ENCODE measurements around the gene ELFN2. TPM values are rescaled to one million over a fixed set of nuclear protein-coding genes. Genes with fewer than 3 reads are reported as not detected.

The ELFN2 gene
- total and polyA plus RNA-seq, 4 donors: 0.62 to 6.8 (median 1.6) TPM

DNA sequence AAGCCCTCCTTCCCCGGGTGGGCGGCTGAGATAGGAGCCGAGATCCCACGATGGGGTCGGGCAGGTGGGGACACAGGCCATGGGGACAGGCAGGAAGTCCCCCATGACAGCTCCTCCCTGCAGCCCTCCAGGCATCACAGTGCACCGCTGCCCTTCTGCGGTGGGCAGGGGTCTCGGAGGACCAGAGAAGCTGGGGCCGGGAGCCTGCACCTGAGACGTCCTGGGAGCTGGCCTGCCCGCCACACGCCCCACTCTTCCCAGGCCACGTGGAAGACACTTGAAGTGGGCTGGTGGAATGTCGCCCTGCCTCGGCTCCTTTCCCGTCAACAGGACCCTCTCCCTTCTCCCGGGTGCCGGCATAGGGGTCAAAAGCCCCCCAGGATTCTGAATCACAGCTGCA lies 55.4 kb downstream of the ELFN2 start:
- Histone ChIP-seq H3K9ac (ENCODE audit: insufficient read depth in 1 of 2, low read length in 2 of 2) (no peak overlapping the region), H3K36me3 (ENCODE audit: control insufficient read depth in 4 of 4, insufficient read depth in 4 of 4, low read length in 4 of 4) (no peaks in the 10 kb centered on the region), H3K27ac (ENCODE audit: low read depth in 1 of 2, low read length in 1 of 2) (no peak overlapping the region), H3K9me3 (ENCODE audit: control insufficient read depth in 4 of 4, insufficient read depth in 3 of 4, low read length in 3 of 4) (peaks cover 0 to 10% (median 0%) of the 10 kb centered on the region in 4 donors), H3K4me3 (no peak overlapping the region), H3K27me3 (ENCODE audit: control insufficient read depth in 3 of 3, insufficient read depth in 3 of 3, low read length in 2 of 3) (no peaks in the 10 kb centered on the region), H3K4me1 (ENCODE audit: control insufficient read depth in 5 of 5, insufficient read depth in 5 of 5, low read length in 5 of 5) (peaks cover 0 to 17% (median 0%) of the 10 kb centered on the region in 5 donors)
- no peak for ATAC-seq (ENCODE audit: insufficient read depth, low FRiP score)
- TF ChIP-seq, protein P1, sequence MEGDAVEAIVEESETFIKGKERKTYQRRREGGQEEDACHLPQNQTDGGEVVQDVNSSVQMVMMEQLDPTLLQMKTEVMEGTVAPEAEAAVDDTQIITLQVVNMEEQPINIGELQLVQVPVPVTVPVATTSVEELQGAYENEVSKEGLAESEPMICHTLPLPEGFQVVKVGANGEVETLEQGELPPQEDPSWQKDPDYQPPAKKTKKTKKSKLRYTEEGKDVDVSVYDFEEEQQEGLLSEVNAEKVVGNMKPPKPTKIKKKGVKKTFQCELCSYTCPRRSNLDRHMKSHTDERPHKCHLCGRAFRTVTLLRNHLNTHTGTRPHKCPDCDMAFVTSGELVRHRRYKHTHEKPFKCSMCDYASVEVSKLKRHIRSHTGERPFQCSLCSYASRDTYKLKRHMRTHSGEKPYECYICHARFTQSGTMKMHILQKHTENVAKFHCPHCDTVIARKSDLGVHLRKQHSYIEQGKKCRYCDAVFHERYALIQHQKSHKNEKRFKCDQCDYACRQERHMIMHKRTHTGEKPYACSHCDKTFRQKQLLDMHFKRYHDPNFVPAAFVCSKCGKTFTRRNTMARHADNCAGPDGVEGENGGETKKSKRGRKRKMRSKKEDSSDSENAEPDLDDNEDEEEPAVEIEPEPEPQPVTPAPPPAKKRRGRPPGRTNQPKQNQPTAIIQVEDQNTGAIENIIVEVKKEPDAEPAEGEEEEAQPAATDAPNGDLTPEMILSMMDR (IDR thresholded peaks at IDR 0.05; ENCODE audit: control extremely low read depth, extremely low read depth): no peak
- WGBS, 2 donors: 79 to 82% methylated on average over 14 to 18 of the region's 18 CpGs
- DNase-seq: no peak

DNA sequence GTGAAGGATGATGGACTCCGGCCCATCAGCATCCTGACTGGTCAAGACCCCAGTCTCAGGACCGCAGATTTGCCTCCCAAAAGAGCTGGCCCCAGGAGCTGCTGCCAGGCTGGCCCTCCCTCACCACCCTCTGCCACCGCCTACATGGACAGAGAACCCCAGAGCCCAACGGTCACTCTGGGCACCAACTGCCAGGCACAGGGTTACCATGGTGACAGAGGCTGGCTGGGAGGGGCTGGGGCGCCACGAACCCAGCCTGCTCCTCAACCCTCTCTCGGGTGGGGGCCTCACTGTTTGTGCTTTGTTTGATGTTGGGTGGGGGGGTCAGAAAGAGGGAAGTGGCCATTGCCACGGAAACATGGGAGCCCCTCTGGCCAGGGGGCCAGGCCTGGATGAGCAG lies 55.8 kb downstream of the ELFN2 start:
- no peak overlapping the region for H3K4me3 ChIP-seq
- no peak overlapping the region for H3K27ac ChIP-seq (ENCODE audit: low read depth in 1 of 2, low read length in 1 of 2)
- 54 to 64% methylated on average over 8 of the region's 8 CpGs for WGBS, 2 donors
- no peak for ATAC-seq (ENCODE audit: insufficient read depth, low FRiP score)
- no peak overlapping the region for H3K9ac ChIP-seq (ENCODE audit: insufficient read depth in 1 of 2, low read length in 2 of 2)
- TF ChIP-seq, protein P1 (IDR thresholded peaks at IDR 0.05; ENCODE audit: control extremely low read depth, extremely low read depth): no peak
- DNase-seq: no peak
- H3K36me3 ChIP-seq (ENCODE audit: control insufficient read depth in 4 of 4, insufficient read depth in 4 of 4, low read length in 4 of 4): no peaks in the 10 kb centered on the region
- no peaks in the 10 kb centered on the region for H3K27me3 ChIP-seq (ENCODE audit: control insufficient read depth in 3 of 3, insufficient read depth in 3 of 3, low read length in 2 of 3)
- peaks cover 0 to 10% (median 0%) of the 10 kb centered on the region in 4 donors for H3K9me3 ChIP-seq (ENCODE audit: control insufficient read depth in 4 of 4, insufficient read depth in 3 of 4, low read length in 3 of 4)
- peaks cover 0 to 20% (median 0%) of the 10 kb centered on the region in 5 donors for H3K4me1 ChIP-seq (ENCODE audit: control insufficient read depth in 5 of 5, insufficient read depth in 5 of 5, low read length in 5 of 5)

DNA sequence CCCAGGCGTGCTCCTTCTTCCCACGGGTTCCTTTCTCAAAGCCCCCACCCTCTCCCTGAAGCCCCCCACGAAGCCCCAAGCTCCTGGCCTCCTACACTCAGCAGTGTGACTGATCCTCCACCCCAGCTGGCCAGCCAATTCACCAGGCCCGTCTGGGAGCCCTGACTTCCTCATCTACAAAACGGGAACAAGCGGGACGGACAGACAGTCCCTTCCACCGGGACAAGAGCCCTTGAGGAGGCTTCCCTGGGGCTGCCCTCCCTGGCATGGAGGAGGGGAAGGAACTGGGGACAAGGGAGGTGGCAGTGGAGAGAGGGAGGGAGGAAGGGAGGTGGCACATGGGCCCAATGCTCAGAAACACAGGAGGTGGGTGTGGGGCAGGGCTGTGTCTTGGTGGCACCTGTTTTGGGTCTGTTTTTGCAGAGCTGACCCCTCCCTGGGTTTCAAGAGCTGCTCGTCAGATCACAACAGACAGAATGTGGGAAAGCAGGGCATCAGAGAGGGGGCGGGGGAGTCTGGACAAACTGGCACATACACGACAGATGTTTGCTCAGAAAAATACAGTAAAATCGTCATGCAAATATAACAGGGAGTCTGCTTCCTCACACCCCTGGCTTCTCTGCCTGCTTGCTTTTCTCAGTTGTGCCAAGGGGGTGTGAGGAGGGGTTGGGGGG lies 56.8 kb downstream of the ELFN2 start:
- H3K36me3 ChIP-seq (ENCODE audit: control insufficient read depth in 4 of 4, insufficient read depth in 4 of 4, low read length in 4 of 4): no peaks in the 10 kb centered on the region
- DNase-seq: no peak
- WGBS, 2 donors: 27 to 49% methylated on average over 12 of the region's 12 CpGs
- H3K4me3 ChIP-seq: no peak overlapping the region
- H3K4me1 ChIP-seq (ENCODE audit: control insufficient read depth in 5 of 5, insufficient read depth in 5 of 5, low read length in 5 of 5): peaks cover 0 to 15% (median 0%) of the 10 kb centered on the region in 5 donors
- no peaks in the 10 kb centered on the region for H3K27me3 ChIP-seq (ENCODE audit: control insufficient read depth in 3 of 3, insufficient read depth in 3 of 3, low read length in 2 of 3)
- TF ChIP-seq, protein P1 (IDR thresholded peaks at IDR 0.05; ENCODE audit: control extremely low read depth, extremely low read depth): no peak
- peaks cover 0 to 9% (median 0%) of the 10 kb centered on the region in 4 donors for H3K9me3 ChIP-seq (ENCODE audit: control insufficient read depth in 4 of 4, insufficient read depth in 3 of 4, low read length in 3 of 4)
- ATAC-seq (ENCODE audit: insufficient read depth, low FRiP score): peak; percentile 76
- H3K9ac ChIP-seq (ENCODE audit: insufficient read depth in 1 of 2, low read length in 2 of 2): no peak overlapping the region
- H3K27ac ChIP-seq (ENCODE audit: low read depth in 1 of 2, low read length in 1 of 2): no peak overlapping the region
